NCI-H2029 (cell line): Measurements from ENCODE around the gene CERS1.
A peak's percentile ranks its signal among the peaks of the same experiment; 100 is the strongest.

Experiments
- DNase-seq: peaks from one replicate; lab custom pipeline; 2025; lab: John Stamatoyannopoulos, UW

The CERS1 gene, protein sequence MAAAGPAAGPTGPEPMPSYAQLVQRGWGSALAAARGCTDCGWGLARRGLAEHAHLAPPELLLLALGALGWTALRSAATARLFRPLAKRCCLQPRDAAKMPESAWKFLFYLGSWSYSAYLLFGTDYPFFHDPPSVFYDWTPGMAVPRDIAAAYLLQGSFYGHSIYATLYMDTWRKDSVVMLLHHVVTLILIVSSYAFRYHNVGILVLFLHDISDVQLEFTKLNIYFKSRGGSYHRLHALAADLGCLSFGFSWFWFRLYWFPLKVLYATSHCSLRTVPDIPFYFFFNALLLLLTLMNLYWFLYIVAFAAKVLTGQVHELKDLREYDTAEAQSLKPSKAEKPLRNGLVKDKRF

GRCh38 chr19:18895824-18896341 is at the start of gene CERS1:
Gene CERS1, minus strand, starts transcription at chr19:18896158. Its CDS starts 86 bp downstream, at chr19:18896072.
- DNase-seq = no peak

GRCh38 chr19:18945297-18945696 is 49.3 kb upstream of the CERS1 start:
- DNase-seq = no peak

DNA sequence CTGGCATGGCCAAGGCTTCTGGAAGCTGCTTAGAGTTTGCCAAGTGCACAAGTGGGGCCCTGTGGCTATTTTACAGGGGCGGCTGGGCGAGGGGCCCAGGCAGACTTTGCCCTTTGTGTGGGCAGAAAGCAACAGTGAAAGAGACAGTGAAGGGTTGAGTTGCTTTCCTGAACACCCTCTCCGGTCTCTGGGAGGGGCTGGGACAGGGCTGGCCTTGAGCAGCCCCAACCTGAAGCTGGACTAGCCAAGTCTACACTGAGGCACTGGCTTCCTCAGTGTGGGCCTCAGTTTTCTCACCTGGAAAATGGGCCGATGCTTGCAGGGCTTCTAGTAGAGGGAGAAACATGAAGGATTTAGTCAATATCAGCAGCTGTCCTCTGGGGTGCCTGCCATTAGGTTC is 47.5 kb upstream of the CERS1 start:
- no peak for DNase-seq

DNA sequence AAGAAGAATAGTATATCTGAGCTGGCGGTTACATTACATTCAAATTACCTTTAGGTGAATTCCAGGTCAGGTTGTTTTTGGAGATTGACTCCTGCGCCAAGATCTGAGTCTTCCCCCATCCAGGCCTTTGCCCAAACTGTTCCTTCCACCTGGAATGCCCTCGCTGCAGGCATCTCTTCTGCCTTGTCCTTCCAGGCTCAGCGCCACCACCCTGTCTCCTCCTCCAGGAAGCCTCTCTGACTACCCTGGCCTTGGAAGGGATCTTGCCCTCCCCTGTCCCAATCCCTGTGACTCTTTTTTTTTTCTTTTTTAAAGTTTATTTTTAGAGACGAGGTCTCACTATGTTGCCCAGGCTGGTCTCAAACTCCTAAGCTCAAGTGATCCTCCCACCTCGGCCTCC is 46.7 kb upstream of the CERS1 start:
- no peak for DNase-seq

- DNase-seq = no peak
Measured at GRCh38 chr19:18941628-18942354, 45.8 kb upstream of the CERS1 start.

GRCh38 chr19:18940769-18941627 is 45.0 kb upstream of the CERS1 start, which contains the start of gene HOMER3:
Gene HOMER3, minus strand, starts transcription at chr19:18941217. Its CDS starts 2,235 bp downstream, at chr19:18938982.
- peak; percentile 32 for DNase-seq

DNA sequence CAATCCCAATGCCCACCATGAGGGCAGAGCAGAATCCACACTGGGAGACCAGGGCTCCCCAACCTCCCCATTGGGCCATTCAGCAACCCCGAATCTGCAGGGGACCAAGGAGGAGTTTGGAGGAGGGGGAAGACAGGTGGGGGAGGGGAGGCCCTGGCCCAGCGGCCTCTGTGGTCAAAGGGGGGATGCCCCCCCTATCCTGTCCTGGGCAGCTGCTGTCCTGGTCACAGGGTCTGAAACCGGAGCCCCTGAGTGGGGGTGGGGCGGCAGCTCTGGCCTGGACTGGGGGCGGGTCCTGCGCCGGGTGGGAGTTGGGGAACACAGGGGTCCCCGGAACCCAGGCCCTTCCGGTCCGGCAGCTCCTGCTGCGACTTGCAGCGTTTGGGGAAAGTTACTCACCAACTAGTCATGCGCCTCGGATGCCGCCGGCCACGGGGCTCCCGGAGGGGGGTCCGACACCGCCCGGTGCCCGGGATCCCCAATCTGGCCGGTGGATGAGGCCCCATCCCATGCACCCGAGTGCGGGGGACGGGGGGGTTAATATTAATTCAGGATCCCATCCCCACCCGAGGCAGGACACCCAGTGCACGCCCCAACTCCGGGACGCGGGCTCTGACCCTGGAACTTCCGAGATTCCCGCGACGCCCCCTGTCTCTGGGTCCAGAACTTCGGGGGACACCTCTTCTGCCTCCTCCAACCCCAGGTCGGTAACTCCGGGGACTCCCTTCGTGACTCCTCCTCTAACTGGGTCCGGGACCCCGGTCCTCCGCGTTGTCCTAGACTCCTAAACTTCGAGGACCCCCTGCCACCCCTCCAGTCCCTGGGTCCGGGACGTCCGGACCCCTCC is 44.2 kb upstream of the CERS1 start:
- no peak for DNase-seq

GRCh38 chr19:18939163-18939562 is 43.2 kb upstream of the CERS1 start:
- DNase-seq = no peak

DNA sequence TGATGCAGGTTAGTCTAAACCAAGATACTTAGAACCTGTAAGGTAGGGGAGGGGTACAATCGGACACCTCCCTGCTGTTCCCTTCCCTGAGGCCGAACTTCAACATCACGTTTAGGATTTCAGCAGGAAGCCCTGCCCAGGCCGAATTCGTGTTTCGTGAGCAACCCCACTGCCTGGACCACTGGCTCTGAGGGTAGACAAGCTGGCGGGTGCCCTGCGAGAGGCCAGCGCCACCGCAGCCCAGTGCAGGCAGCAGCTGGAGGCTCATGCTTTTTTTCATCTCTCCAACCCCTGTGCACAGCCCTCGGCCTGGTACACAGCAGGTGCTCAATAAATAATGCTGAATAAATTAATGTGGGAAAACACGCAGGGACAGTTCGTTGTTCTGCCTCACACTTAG is 37.3 kb upstream of the CERS1 start:
- DNase-seq = no peak

- DNase-seq = peak; percentile 76
Measured at GRCh38 chr19:18932216-18932841, 36.4 kb upstream of the CERS1 start.

GRCh38 chr19:18931316-18932162 is 35.6 kb upstream of the CERS1 start:
- DNase-seq = no peak

DNA sequence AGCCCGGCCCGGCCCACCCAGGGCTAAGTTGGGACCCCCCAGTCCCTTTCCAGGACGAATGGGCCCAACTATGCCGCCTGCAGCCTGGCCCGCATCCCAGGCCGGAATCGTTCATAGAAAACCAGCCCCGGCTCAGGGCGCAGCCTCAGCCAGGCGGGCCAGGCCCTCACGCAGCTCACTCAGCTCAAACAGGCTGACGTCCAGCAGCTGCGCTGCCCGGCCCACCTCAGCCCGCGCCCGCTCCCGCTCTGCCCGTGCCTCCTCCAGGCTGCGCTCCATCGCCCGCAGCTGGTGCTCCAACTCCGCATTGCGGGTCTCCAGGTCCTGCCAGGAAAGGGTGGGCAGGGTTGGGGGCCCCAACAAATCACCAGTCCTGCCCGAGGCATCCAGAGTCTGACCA is 33.4 kb upstream of the CERS1 start:
- DNase-seq = no peak

GRCh38 chr19:18928018-18928805 is 32.3 kb upstream of the CERS1 start:
- no peak for DNase-seq

- DNase-seq = no peak
Measured at GRCh38 chr19:18924684-18925213, 28.8 kb upstream of the CERS1 start.

GRCh38 chr19:18922228-18922985 is 26.4 kb upstream of the CERS1 start:
- no peak for DNase-seq

GRCh38 chr19:18921593-18921992 is 25.6 kb upstream of the CERS1 start:
- DNase-seq = no peak

DNA sequence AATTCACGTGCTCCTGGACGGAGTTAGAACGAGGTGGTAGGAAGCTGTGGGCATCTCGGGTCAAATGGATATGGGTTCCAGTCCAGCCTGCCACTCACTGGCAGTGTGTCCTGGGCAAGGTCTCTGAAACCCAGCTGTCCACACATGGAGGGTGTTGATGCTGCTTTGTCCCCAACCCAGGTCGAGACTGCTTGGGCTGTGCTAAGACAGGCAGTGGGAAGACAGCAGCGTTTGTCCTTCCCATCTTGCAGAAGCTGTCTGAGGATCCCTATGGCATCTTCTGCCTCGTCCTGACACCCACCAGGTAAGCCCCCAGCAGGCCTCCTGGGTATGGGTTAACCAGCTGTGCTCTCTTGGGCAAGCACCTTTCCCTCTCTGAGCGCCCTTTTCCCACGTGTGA is 24.4 kb upstream of the CERS1 start:
- no peak for DNase-seq

DNA sequence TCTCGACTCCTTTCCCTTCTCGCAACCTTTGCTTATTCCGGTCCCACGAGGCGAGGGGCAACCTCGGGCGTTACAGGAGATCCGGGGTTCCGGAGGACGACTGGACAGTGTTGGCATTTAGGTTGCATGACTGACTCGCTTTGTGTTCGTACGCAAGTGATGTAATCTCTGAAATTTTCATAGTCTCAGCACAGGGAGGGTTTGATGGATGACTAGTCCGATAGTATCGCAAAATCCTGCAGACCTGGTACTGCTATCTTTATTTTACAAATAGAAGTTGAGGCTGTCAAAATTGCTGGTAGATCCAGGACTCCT is 23.9 kb upstream of the CERS1 start:
- no peak for DNase-seq
